PC-3 (cell line): ENCODE measurements around the gene LRRC40. TPM values are rescaled to one million over a fixed set of nuclear protein-coding genes. Genes with fewer than 3 reads are reported as not detected.

ENCODE experiments used
- ATAC-seq: fragments of 200-7000 bp; cut with Tn5 transposase; 2 replicates; pipeline ENCODE4 v1.9.1; 2020; ENCODE audit warnings: mild to moderate bottlenecking, moderate library complexity
- BruUV-seq: library from RNA; stranded (reverse); fragments of 400-500 nt; replicated peaks from 2 replicates; lab custom pipeline; 2021; lab: Mats Ljungman, UMichigan
- CTCF ChIA-PET: fragments of 300-600 bp; sonication (Branson Sonifier 250); formaldehyde crosslinking; loops from one replicate; lab custom pipeline; 2022; ENCODE audit warnings: antibody characterized with exemption; lab: Charles Lee
- POLR2A ChIA-PET: fragments of 300-600 bp; sonication (Branson Sonifier 250); formaldehyde crosslinking; loops from one replicate; lab custom pipeline; 2022; ENCODE audit warnings: antibody characterized with exemption; ENCODE audit not compliant: unreplicated experiment; lab: Charles Lee
- DNase-seq: peaks from one replicate; pipeline ENCODE4 v3.0.0-alpha.2; 2015
- H2AFZ ChIP-seq: fragments of 300-600 bp; sonication (generic); 2 replicates; pipeline ENCODE4 v1.6.0; 2016; ENCODE audit warnings: antibody characterized with exemption, low read length
- H3F3A ChIP-seq: fragments of 300-600 bp; sonication (generic); one replicate; pipeline ENCODE4 v1.6.0; 2017; ENCODE audit warnings: antibody characterized with exemption, low read length, control low read depth, mild to moderate bottlenecking; ENCODE audit not compliant: unreplicated experiment
- H3K27ac ChIP-seq: fragments of 300-600 bp; sonication (generic); 2 replicates; pipeline ENCODE4 v1.5.1; 2016; ENCODE audit warnings: mild to moderate bottlenecking, low read length
- H3K27me3 ChIP-seq: fragments of 300-600 bp; sonication (generic); 2 replicates; pipeline ENCODE4 v1.6.1; 2016; ENCODE audit warnings: low read length, mixed read lengths
- H3K36me3 ChIP-seq: fragments of 300-600 bp; sonication (generic); 2 replicates; pipeline ENCODE4 v1.6.1; 2016; ENCODE audit warnings: low read depth, mixed run types, low read length, mixed read lengths
- H3K4me1 ChIP-seq: fragments of 300-600 bp; sonication (generic); 2 replicates; pipeline ENCODE4 v1.5.1; 2016; ENCODE audit warnings: low read length; ENCODE audit not compliant: insufficient read depth
- H3K4me2 ChIP-seq: fragments of 300-600 bp; sonication (generic); 2 replicates; pipeline ENCODE4 v1.6.0; 2016; ENCODE audit warnings: low read length
- H3K4me3 ChIP-seq: fragments of 300-600 bp; sonication (generic); 2 replicates; pipeline ENCODE4 v1.5.1; 2016; ENCODE audit warnings: mild to moderate bottlenecking, low read length, mixed read lengths
- H3K79me2 ChIP-seq: fragments of 300-600 bp; sonication (generic); 2 replicates; pipeline ENCODE4 v1.6.1; 2017; ENCODE audit warnings: low read length, mixed read lengths
- H3K9ac ChIP-seq: fragments of 300-600 bp; sonication (generic); 2 replicates; pipeline ENCODE4 v1.6.0; 2016; ENCODE audit warnings: mild to moderate bottlenecking, low read length
- H3K9me2 ChIP-seq: fragments of 300-600 bp; sonication (generic); replicated peaks from 2 replicates; pipeline ENCODE4 v1.6.1; 2016; ENCODE audit warnings: mixed run types, low read length, mixed read lengths
- H3K9me3 ChIP-seq: fragments of 300-600 bp; sonication (generic); 2 replicates; pipeline ENCODE4 v1.6.1; 2016; ENCODE audit warnings: low read length, mixed read lengths
- H4K20me1 ChIP-seq: fragments of 300-600 bp; sonication (generic); 2 replicates; pipeline ENCODE4 v1.6.1; 2016; ENCODE audit warnings: low read length, mixed read lengths
- EZH2 ChIP-seq: fragments of 300-600 bp; sonication (generic); IDR thresholded peaks from one replicate; pipeline ENCODE4 v1.6.1; 2017; ENCODE audit warnings: antibody characterized with exemption, mild to moderate bottlenecking, low read length; ENCODE audit not compliant: unreplicated experiment
- EZH2phosphoT487 ChIP-seq: fragments of 300-600 bp; sonication (generic); IDR thresholded peaks from 2 replicates; pipeline ENCODE4 v1.6.1; 2018; ENCODE audit warnings: mild to moderate bottlenecking, antibody characterized with exemption, low read length, borderline replicate concordance
- intact Hi-C: fragments of 100-400 bp; cut with micrococcal nuclease; formaldehyde crosslinking; loops from 2 replicates; pipeline ENCODE4 v1.9.0; 2023
- total RNA-seq: library from RNA; depleted of rRNA; stranded (reverse); fragments of >200 nt; gene quantifications from 2 replicates; pipeline ENCODE4 v1.2.3, GENCODE V29; 2014
- TF ChIP-seq, protein P1 (sequence below): fragments of 300-600 bp; sonication (generic); conservative IDR thresholded peaks from 2 replicates; pipeline ENCODE4 v1.5.1; 2017; ENCODE audit warnings: antibody characterized with exemption, low read depth, mild to moderate bottlenecking, low read length

The LRRC40 gene
- total RNA-seq, 1 experiment from 2014 or later = 18.4 TPM

DNA sequence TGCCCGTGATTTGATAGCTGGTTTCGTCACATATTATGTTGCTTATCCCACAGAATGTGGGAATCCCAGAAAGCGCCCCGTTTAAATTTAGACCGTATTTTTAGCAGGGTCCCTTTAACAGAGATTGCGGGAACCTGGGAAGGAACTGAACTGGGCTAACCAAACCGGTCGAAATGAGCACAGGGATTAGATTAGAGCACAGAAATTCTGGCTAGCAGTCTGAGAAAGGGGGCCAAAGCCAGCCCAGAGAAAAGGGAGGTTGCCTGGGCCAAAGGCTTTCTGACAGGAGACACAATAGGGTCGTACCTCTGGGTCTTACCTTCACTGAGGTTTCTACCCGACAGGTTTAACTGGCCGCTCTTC, 327 bp downstream of the LRRC40 start:
- Histone ChIP-seq H3K9ac (peak overlapping the region; percentile 93), H3K36me3 (peaks cover 12% of the 10 kb centered on the region; the same call in 1 of the 2 replicates), H3K27me3 (no peaks in the 10 kb centered on the region), H3K27ac (no peak overlapping the region), H3K4me1 (peaks cover 12% of the 10 kb centered on the region), H3K79me2 (peaks cover 95% of the 10 kb centered on the region), H3F3A (no peaks in the 10 kb centered on the region), H2AFZ (peak overlapping the region; percentile 84), H3K4me2 (peak overlapping the region; percentile 94), H4K20me1 (no peaks in the 10 kb centered on the region), H3K9me3 (no peaks in the 10 kb centered on the region), H3K4me3 (peak overlapping the region; percentile 85), H3K9me2 (no peaks in the 10 kb centered on the region)
- ATAC-seq = peak; percentile 32
- POLR2A ChIA-PET = interaction anchor here (1.6 kb wide), 1 partner anchor 16 kb away, joined by 13 read pairs; the partner anchor contains the start of gene SRSF11
- intact Hi-C loops = loop anchor here (1.0 to 5.0 kb wide), 5 partner anchors 16 to 876 kb away; partner anchors contain the start of genes CTH, SRSF11 and ZRANB2
- TSS peak; percentile 75 for BruUV-seq
- DNase-seq = no peak
- TF ChIP-seq EZH2phosphoT487 = no peak
- CTCF ChIA-PET = interaction anchor here (1.2 kb wide), 1 partner anchor 16 kb away, joined by 8 read pairs; the partner anchor contains the start of gene SRSF11

DNA sequence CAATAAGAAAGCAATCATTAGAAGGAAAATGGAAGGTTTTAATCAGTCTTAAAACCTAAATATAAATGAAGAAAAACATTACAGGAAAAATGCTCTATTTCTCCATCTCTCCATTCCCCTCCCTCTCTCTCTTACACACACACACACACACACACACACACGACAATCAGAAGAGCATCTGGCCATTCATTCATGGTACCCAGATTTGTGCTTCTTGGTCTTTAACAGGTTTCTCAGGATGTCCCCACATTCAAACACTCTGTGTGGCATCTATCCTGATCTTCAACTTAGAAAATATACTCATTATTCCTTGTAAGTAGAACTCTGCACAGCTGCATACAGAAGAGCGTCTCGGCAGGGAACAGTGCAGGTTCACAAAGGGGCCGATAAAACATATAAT, 779 bp downstream of the LRRC40 start:
- H3K36me3 ChIP-seq = peaks cover 12% of the 10 kb centered on the region; the same call in 1 of the 2 replicates
- H2AFZ ChIP-seq = peak overlapping the region; percentile 84
- peaks cover 12% of the 10 kb centered on the region for H3K4me1 ChIP-seq
- ChIA-PET POLR2A (interaction anchor here (1.6 kb wide), 1 partner anchor 17 kb away, joined by 13 read pairs; the partner anchor contains the start of gene SRSF11), CTCF (no interaction called here)
- no peak overlapping the region for H3K27ac ChIP-seq
- ATAC-seq (peak; percentile 34), DNase-seq (no peak)
- H3K79me2 ChIP-seq = peaks cover 95% of the 10 kb centered on the region
- H3F3A ChIP-seq = no peaks in the 10 kb centered on the region
- TF ChIP-seq, protein P1, sequence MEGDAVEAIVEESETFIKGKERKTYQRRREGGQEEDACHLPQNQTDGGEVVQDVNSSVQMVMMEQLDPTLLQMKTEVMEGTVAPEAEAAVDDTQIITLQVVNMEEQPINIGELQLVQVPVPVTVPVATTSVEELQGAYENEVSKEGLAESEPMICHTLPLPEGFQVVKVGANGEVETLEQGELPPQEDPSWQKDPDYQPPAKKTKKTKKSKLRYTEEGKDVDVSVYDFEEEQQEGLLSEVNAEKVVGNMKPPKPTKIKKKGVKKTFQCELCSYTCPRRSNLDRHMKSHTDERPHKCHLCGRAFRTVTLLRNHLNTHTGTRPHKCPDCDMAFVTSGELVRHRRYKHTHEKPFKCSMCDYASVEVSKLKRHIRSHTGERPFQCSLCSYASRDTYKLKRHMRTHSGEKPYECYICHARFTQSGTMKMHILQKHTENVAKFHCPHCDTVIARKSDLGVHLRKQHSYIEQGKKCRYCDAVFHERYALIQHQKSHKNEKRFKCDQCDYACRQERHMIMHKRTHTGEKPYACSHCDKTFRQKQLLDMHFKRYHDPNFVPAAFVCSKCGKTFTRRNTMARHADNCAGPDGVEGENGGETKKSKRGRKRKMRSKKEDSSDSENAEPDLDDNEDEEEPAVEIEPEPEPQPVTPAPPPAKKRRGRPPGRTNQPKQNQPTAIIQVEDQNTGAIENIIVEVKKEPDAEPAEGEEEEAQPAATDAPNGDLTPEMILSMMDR = no peak
- TF ChIP-seq EZH2phosphoT487 (no peak), EZH2 (no peak)
- no peaks in the 10 kb centered on the region for H3K9me2 ChIP-seq
- peak overlapping the region; percentile 93 for H3K9ac ChIP-seq
- peak overlapping the region; percentile 94 for H3K4me2 ChIP-seq
- H4K20me1 ChIP-seq = no peaks in the 10 kb centered on the region
- H3K4me3 ChIP-seq = peak overlapping the region; percentile 85
- no TSS peak for BruUV-seq
- H3K9me3 ChIP-seq = no peaks in the 10 kb centered on the region
- intact Hi-C loops = loop anchor here (2.0 kb wide), 2 partner anchors 16 to 72 kb away; partner anchors contain the start of gene SRSF11
- H3K27me3 ChIP-seq = no peaks in the 10 kb centered on the region

DNA sequence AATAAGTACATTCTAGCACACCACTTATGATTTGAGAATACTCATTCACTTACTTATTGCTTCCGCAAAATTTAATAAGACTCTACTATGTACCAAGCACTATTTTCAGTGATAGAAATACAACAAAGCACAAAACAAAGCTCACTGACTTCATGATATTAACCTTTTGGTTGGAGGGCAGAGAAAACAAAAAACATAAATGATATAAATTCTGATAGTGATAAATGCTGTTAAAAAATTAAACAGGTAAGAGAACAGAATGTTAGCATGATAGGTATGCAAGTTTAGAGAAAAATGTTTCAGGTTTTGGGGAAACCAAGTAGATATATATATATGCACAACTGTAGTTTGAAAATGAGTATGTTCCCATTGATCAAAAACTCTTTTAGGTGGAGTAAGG, 1.2 kb downstream of the LRRC40 start:
- POLR2A ChIA-PET = no interaction called here
- peak overlapping the region; percentile 93; the same call in 1 of the 2 replicates for H3K9ac ChIP-seq

More for the DNA sequence above, 1.2 kb downstream of the LRRC40 start:
- CTCF ChIA-PET = no interaction called here
- Histone ChIP-seq H3F3A (no peaks in the 10 kb centered on the region), H3K4me3 (peak overlapping the region; percentile 85), H4K20me1 (no peaks in the 10 kb centered on the region), H3K36me3 (peaks cover 11% of the 10 kb centered on the region; the same call in 1 of the 2 replicates), H2AFZ (peak overlapping the region; percentile 84; the same call in 1 of the 2 replicates), H3K9me2 (no peaks in the 10 kb centered on the region), H3K4me1 (peaks cover 12% of the 10 kb centered on the region), H3K27me3 (no peaks in the 10 kb centered on the region), H3K4me2 (peak overlapping the region; percentile 94), H3K27ac (no peak overlapping the region), H3K9me3 (no peaks in the 10 kb centered on the region), H3K79me2 (peaks cover 91% of the 10 kb centered on the region)
- DNase-seq (no peak), ATAC-seq (no peak)
- TF ChIP-seq EZH2phosphoT487 (no peak), EZH2 (no peak)
- TF ChIP-seq, protein P1 = no peak
- intact Hi-C loops = loop anchor here (2.0 kb wide), 2 partner anchors 17 to 71 kb away; partner anchors contain the start of gene SRSF11
- BruUV-seq = no TSS peak
